HepG2 (cell line): ENCODE results near the gene EIF3J. TPM values are rescaled to one million over a fixed set of nuclear protein-coding genes. Genes with fewer than 3 reads are reported as not detected.

Source experiments
- polyA plus RNA-seq, 8 experiments: library from polyadenylated mRNA; depleted of rRNA in 3 of 8; stranded (reverse) in 7 of 8; unstranded in 1 of 8; fragments of >200 nt; fragmentation: Illumina TruSeq in 4 of 8; extraction: Trizol in 4 of 8; gene quantifications; 2 replicates each; pipeline versions ENCODE4 v1.2.1 to v1.2.3, GENCODE V29; 2011 to 2016; ENCODE audit warnings: low read depth in 4 of 8, missing spikeins in 1 of 8, mixed read lengths in 1 of 8; ENCODE audit not compliant: insufficient read depth in 1 of 8
- total RNA-seq, 5 experiments: library from RNA; depleted of rRNA; stranded (reverse); fragments of >200 nt; fragmentation: Illumina TruSeq; extraction: Trizol; gene quantifications; 2 replicates each; pipeline ENCODE4 v1.2.3, GENCODE V29; 2016; ENCODE audit warnings: low read depth in 1 of 5

EIF3J gene
- total and polyA plus RNA-seq, 2 of the 13 experiments (the other 11 are each of a cell fraction or from before 2014, with no cell fraction given) = 51.7 to 69.2 TPM

Other genes starting within 250 kb of the EIF3J start
- gene GOLM2, start 248.4 kb upstream of the EIF3J start, total RNA-seq (2016; rRNA removed; fragmentation: Illumina TruSeq; extraction: Trizol) = 49.9 and 57.9 TPM in 2 replicates
- 19.7 and 20.4 TPM in 2 replicates for gene GOLM2, start 248.4 kb upstream of the EIF3J start, polyA plus RNA-seq (2011; rRNA removed)
- gene CTDSPL2, start 109.5 kb upstream of the EIF3J start, total RNA-seq (2016; rRNA removed; fragmentation: Illumina TruSeq; extraction: Trizol) = 56.2 and 95.2 TPM in 2 replicates
- 29.1 and 37.4 TPM in 2 replicates for gene CTDSPL2, start 109.5 kb upstream of the EIF3J start, polyA plus RNA-seq (2011; rRNA removed)
- gene SPG11, start 126.5 kb downstream of the EIF3J start, total RNA-seq (2016; rRNA removed; fragmentation: Illumina TruSeq; extraction: Trizol) = 31.5 and 35.0 TPM in 2 replicates
- 40.7 and 44.5 TPM in 2 replicates for gene SPG11, start 126.5 kb downstream of the EIF3J start, polyA plus RNA-seq (2011; rRNA removed)
- gene PATL2, start 174.2 kb downstream of the EIF3J start, total RNA-seq (2016; rRNA removed; fragmentation: Illumina TruSeq; extraction: Trizol) = 0.15 TPM in 1 of 2 replicates, not detected in the other
- 0.37 and 0.53 TPM in 2 replicates for gene PATL2, start 174.2 kb downstream of the EIF3J start, polyA plus RNA-seq (2011; rRNA removed)
- gene B2M, start 174.4 kb downstream of the EIF3J start, total RNA-seq (2016; rRNA removed; fragmentation: Illumina TruSeq; extraction: Trizol) = 530 and 784 TPM in 2 replicates
- gene B2M, start 174.4 kb downstream of the EIF3J start, polyA plus RNA-seq (2011; rRNA removed) = 754 and 857 TPM in 2 replicates
- gene TRIM69, start 199.4 kb downstream of the EIF3J start, total RNA-seq (2016; rRNA removed; fragmentation: Illumina TruSeq; extraction: Trizol) = 2.6 and 4.0 TPM in 2 replicates
- 2.7 and 3.2 TPM in 2 replicates for gene TRIM69, start 199.4 kb downstream of the EIF3J start, polyA plus RNA-seq (2011; rRNA removed)